GM19397 (cell line): Measurements from ENCODE around the gene WWTR1.
A peak's percentile ranks its signal among the peaks of the same experiment; 100 is the strongest.

Experiments
- ATAC-seq: cut with Tn5 transposase; IDR thresholded peaks from one replicate; pipeline ENCODE4 v1.9.1; 2021; ENCODE audit warnings: mild to moderate bottlenecking, moderate library complexity; ENCODE audit not compliant: unreplicated experiment

WWTR1 gene

DNA sequence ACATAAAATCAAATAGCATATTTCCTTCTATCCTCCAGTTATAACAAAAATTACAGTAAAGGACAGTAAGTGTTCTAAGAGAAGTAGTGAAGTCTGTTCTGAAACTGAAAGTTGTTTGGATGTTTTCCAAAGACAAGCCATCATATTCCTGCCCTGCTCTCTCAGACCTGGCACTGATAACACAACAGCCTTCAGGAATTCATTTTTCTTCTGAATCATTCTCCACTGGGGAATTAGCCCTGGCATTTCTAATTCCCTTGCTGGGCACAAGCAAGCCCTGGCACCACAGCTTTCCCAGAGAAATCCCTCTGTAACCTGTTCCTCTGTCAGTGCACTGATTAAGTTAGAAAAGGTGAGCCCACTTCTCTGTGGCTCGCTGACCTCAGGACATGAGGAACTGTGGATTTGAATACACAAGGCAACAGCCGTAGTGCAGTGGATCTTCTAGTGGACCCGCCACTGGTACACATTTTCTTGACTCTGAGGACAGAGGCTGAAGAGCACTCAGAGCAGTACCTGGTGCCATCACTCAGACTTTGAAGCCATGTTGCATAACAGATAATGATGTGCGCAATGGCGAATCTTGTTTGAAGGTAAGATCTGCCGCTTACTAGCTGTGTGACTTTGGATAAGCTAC, 61.6 kb downstream of the WWTR1 start:
- no peak for ATAC-seq

DNA sequence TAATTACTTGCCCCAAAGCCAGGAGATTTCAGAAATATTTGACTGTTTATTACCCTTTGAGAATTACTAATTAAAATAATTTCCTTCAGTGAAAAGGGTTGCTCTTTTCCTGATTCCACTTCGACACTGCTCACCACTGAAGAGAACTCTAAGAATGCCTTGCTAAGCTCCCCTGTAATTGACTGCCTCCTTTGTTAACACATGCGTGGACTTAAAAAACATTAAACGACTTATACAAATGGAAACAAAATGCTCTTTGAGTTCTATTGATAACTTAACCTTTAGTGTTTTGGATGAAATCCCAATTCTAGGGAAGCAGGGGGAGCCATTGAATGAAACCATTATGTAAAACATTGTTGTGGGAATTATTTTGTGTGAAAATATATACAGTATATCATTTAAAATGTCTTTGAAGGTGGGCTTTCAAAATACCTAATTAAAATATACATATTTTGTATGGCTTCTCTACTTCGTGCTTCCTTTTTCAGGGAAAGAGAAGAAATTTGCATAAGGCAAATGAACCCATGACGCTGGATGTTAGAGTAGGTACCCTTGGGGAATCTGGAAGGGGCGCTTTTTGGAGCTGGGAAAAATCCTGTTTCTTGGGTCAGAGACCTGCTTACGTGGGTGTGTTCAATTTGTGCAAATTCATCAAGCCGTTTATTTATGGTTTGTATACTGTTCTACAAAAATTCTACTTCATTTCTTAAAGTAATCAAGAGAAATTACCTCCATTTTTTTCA, 64.2 kb downstream of the WWTR1 start:
- no peak for ATAC-seq

DNA sequence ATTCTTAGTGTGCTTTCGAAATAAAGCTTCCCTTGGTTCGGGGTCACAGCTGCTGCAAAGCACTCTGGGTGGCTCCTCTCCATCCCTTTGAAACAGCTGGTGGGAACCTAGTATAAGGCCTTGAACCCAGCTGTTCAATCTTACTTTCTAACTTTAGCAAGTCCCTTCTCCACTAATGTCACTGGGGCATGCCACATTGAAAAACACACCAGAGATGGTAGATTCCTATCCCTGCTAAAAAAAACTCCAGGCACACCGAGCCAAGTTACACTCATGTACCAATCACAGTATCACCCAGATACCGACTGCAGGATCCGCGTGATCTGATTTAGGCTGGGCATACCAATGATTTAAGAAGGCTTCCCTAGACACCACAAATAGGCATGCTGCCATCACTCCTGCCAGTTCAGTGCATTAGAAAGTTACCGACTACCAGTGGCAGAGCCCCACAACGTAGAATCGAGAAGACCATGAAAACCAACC, 65.0 kb downstream of the WWTR1 start:
- no peak for ATAC-seq

DNA sequence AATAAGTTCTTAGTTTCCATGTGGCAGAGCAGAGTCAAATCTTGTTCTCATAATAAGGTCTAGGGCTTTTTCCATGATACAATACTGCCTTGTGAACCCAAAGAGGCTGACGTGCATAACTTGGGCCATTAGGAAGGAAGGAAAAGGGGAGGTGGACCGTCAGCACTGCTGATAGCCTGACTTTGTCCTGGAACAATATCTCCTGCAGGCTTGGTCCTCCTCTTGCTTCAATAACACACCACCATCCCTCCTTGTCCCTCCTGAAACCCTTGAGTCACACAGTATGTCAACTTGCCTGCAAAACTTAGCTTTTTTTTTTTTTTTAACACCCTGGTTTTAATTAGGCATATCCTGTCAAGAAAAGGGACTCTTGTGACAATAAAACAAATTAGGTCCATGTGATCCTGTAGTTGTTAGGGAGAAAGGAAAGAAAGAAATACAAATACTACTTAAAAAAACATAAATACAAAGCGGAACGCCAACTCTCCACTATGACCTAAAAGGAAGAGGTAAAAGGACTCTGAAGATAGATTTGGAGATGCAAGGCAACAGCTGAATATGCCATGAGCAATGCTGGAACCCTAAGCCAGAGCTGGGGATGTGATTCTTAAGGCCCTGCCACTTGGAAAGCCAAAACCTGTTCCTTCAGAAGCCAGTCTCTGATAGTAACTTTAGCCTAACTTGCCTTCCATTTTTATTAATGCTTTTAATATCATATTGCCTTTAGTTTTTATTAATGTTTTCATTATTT, 67.0 kb downstream of the WWTR1 start:
- no peak for ATAC-seq

DNA sequence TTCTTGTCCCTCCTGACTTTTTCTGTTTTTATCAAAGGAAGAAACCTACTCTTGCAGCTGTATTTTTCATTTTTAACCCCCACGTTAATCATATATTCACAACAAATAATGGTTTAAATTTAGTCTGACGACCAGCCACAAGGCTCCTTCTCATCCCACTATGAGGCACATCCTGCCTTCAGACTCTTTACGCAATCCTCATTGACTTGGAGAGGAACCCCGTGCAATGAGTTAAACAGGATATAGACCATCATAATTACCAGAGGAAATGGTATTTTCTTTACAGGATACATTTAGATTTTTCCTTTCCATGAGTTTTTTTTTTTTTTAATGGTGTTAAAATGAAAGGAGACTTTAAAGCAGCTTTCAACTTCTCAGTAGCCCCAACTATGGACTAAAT, 68.5 kb downstream of the WWTR1 start:
- ATAC-seq = no peak

DNA sequence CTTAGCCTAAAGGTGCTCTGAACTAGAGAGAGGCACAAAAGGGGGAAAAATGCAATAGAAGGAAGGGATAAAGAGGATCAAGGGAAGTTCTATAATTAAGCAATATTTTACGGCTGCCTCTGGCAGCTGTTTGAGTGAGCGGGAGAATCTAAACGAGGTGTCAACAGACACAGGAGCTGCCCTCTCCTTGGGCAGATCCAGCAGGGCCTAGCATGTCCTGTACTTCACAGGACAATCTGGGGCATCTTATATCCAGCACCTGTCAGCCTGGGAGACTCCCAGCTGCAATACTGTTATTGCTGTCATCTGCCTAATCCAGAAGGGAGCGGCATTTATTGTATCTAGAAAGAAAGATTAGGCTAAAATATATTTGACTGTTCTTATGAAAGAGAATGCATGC, 68.9 kb downstream of the WWTR1 start:
- ATAC-seq = no peak

DNA sequence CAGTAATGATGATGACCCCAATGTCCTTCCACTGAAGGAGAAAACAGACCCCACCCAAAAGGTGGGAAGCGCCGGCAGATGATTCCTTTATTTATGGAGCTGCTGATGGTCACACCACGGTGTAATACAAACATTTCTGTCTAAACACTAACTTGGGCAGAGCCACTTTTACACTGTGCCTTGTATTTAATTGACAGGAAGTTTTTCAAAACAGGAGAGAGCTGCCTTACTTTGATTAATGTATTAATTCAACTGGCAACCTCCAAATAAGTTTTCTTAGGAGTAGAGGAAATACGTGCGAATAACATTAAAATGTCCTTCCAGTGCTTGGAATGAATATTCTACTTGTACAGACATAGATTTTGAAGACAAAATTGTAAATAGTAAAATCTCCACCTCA, 70.4 kb downstream of the WWTR1 start:
- no peak for ATAC-seq

DNA sequence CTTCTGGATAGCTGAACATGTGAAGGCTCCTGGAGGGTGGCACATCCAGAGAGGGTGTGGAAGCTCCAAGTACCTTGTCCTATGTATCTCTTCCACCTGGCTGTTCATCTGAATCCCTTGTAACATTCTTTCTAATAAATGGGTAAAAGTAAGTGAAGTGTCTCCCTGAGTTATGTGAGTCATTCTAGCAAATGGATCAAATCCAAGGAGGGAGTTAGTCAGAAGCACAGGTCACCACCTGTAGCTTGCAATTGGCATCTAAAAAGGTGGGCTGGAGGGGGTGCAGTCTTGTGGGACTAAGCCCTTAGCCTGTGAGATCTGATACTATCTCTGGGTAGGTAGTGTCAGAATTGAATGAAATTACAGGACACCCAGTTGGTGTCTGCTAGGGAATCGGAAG, 71.0 kb downstream of the WWTR1 start:
- no peak for ATAC-seq

DNA sequence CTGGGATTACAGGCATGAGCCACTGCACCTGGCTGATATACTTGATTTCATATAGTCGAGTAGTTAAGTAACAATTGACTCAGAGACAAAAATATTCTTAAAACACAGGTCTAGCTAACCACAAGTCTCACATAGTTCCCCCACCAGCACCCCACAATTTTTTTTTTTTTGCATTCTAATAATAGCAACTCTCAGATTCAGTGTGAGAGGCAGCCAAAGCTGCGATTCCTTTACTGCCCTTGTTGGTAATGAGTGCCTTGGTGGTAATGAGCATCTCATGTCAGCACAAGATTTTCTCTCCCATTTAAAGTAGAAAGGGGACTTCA, 72.5 kb downstream of the WWTR1 start:
- peak; percentile 93 for ATAC-seq

DNA sequence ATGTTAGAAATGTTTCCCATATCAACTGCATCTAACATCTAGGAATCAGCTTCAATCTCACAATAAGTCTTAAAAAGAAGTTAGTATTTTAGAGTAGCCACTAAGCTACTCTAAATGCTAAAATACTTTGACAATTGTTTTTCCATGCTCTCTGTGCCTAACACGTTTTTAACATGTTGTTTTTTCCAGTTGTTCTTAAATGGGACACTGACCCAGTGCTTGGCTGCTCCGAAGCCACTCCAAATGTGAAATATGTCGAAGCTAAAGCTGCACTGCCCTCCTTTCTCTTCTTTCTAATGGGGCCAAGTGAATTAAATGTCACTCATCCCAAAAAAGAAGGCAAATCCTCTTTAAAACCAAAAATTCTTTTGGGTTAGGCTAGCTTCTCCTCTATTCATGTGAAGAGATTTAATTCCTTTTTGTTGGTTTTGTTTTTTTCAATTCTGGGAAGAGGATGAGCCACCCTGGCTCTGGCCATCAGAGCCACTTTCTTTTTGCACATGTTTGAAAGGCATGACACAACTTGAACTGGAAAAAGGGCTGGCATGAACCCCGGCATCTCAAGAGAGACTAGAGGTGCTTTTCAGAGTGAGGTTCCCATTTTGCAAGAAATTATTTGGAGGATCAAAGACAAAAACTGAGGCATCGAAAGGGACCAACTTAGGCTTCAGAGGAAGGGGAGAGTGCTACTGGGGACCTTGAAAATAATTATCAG, 73.7 kb downstream of the WWTR1 start:
- no peak for ATAC-seq

DNA sequence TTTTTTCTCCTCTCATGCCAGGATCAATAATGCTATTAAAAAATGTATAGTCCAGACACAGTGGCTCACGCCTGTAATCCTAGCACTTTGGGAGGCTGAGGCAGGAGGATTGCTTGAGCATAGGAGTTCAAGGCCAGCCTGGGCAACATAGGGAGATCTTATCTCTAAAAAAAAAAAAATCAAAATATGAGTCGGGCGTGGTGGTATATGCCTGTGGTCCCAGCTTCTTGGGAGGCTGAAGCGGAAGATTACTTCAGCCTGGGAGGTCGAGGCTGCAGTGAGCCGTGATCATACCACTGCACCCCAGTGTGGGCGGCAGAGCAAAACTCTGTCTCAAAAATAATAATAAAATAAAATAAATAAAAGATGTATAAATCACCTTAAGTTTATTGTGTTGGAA, 75.4 kb downstream of the WWTR1 start:
- no peak for ATAC-seq

DNA sequence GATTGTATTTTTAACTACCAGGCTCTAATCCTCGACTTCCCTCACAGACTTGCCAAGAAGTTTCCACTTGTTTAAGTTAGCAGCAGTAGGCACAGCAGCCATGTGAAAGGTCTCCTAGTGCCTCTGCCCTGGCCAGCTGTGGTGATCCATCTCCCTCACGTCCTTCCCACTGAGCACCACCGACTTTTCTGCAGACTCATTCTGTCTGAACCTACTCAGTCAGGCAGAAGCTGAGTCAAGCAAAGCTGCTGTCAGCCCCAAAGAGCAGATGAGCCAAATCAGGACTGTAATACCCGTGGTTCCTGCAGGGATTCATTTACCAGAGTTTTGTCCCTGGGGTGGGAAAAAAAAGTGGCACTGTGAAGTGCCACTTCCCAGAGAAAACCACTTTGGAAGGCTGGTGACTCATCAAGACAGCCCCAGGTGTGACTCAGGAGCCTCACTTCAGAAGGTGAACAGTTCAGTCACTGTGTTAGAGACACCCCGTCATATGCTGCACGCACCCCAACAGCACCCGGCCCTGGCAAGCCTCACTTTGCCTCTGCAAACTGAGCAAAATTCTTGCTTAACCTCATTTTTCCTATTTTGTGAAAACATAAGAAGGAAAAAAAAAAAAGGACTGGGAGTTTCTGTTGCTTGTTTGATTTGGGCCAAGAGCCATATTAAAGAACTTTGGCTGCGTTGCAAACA, 76.0 kb downstream of the WWTR1 start:
- ATAC-seq = no peak

DNA sequence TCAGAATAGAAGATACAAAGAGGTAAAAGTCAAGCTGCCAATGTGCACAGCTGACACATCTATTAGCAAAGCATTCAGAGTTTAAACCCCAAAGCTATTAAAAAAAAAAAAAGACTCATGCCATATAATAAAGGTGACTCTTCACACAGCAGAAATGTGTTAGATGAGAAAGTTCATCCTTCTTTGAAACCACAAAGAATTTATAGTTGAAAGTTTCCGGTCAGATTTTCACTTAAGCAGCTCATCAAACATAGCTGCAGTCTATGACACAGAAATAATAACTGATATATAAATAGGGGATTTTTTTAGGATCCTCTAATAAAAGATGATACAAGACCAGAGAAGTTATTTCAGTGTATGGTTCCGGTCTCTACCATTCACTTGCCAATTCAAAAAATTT, 76.6 kb downstream of the WWTR1 start:
- no peak for ATAC-seq

DNA sequence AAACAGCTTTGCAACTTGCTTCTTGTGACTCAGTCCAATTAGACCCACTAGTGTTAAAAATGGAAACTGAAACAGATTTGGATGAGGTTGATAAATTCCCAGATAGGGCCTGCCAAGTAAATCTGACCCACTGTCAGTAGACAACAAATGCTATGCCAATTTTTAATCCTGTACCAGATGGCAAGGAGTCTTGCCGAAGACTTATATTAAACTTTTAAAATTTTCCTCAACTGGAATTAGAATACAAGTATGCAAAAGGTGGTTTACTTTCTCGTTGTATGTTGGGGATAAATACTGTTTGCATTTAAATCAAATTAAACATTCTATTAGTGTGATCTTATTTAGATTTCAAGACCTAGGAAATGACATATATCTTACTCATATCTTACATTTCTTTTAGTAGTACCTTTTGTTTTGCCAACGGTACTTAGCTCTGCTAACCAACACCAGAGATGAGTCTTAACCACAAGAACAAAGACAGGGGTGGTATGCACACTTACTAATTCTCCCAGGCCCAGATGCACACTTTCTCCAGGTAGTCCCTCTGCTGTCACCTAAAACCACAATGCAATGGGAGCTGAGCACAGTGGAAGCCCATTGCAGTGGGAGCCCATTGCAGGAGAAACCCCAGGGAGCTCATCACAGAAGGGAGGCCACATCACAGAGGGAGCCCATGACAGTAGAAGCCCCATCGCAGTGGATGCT, 77.8 kb downstream of the WWTR1 start:
- ATAC-seq = no peak

DNA sequence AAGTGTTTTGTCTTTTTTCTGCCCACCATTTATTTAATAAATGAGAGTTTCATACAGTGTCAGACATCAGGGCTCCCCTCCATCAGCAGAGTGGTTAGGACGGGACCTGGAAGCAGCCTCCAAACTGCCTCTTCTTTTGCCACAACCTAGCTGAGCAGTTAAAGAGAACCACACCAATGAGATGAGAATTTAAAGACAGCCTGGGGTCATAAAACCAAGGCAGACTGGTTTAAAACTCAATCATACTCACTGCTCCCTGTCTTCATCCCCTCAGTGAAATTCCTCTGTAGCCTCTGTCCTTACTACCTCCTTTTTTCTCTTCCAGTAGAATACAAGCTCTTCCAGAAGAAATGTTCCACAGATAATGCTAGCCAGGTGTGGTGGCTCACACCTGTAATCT, 78.7 kb downstream of the WWTR1 start:
- ATAC-seq = no peak

DNA sequence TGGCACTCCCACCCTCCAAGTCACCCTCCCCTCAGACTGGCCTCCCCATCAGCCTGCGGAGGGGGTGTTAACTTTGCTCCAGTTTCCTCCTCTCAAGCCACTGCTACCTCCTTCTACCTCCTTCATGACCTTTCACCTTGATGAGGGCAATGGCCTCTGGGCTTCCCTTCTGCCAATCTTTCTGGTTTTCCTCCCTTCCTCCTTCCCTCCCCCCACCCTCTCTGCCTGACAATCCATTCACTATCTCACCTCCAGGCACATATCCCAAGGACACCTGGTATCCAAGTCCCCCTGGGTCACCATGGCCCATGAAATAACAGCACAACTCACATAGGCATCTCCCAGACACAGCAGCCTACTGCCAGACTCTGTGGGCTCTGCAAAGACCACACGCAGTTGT, 80.0 kb downstream of the WWTR1 start:
- no peak for ATAC-seq

DNA sequence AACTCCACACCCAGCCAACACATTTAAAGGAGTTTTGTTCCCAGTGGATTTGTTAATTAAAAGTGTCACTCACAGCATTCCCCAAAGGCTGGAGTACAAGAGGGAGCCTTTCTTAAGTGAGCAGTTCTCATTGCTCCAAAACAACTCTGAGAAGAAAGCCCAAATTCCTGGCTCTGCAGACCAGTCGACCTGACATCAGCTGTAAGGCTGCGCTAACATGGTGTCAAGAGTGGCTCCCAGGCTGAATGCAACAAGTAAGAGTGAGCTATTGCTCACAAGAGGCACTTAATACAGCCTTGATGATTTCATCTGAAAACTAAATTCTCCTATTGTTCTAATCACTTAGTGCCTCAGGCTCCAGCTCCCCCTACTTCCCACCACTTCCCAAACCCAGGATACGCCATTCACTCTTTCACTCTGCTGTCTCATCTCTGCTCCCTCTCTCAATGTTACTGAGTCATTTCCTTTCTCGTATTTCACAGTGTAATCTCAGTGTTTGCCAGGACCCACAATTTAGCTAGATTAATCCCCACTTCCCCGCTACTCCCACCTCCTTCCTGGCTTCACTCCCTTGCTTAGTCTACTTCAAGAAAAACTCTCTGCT, 81.8 kb downstream of the WWTR1 start:
- no peak for ATAC-seq

DNA sequence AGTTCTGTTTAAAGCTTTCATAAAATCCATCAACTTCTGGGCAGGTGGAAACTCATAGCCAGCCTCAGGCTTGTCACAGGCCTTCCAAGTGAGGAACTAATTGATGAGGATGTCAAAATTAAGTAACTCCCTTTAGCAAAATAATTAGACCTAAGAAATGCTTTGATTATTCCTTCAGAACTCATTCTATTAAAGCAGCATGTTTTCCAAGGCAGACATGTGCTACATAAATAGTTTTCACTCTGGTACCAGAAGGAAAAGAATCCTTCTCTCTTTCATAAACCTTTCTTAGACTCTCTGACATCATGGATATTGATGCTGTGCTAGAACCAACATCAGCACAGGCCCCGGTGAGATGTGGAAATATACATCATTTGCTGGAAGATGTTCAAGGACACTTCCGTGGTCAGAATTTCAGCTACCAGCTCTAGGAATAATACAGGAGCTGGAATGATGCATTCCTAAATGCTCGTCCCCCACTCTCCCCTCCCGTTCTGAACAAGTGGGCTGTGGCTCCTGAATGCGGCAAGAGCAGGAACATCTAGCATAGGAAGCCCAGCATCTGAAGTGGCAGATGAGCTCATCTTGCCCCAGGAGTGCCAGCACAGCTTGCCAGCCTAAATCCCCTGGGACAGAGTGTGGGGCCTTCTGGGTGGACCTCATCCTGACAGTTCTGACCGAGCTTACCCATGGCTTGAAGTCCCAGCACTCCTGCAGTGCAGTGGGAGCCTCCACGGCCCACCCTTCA, 82.4 kb downstream of the WWTR1 start:
- ATAC-seq = no peak

DNA sequence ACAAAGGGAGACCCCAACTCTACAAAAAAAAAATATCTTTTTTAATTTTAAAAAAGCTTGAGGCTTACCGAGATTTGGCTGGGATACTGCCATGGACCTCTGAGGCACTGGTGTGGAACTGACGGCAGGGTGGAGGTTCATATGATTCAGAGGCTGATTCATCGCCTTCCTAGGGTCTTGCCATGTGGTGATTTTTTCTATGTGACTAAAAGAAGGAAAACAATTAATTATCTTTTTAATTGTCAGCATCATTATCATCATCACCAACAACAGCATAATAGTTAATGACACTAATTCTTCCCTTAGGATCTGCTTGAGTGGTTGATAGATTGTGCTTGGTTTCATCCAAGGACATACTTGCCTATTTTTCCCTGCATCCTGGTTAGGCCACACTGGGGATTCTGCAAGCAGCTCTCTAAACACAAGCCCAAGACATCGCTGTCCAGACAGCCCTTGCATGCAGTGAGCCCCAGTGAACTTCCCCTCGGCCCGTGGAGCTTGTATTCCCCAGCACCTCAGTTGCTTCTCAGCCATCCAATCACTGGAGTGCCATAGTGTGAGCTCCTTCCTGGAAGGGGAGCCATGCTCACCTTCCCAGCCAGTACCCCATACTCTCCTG, 84.9 kb downstream of the WWTR1 start:
- no peak for ATAC-seq
